ENCODE measurements around the gene GPR146.
A peak's percentile ranks its signal among the peaks of the same experiment; 100 is the strongest.

The GPR146 gene

GRCh38 chr7:1012004-1012715 lies 32.2 kb upstream of the GPR146 start:
- DNase-seq: no peak

DNA sequence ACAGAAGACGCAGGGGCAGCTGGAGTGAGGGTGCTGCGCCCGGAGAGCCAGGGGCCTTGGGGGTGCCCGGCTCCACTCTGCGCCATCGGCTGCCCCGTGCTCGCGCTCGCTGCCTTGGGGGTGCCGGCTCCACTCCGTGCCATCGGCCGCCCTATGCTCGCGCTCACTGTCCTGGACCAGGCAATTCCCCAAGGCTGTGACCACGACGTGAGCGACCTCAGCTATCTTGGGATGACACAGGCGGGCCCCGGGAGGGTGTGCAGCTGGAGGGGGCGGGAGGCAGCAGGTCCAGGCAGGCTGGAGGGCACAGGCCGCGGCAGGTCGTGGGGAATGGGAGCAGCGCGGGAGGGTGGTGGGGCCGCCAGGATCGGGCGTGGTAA lies 31.6 kb upstream of the GPR146 start:
- DNase-seq: no peak

- no peak for DNase-seq
Measured at GRCh38 chr7:1013581-1013980, 30.8 kb upstream of the GPR146 start.

- no peak for DNase-seq
Measured at GRCh38 chr7:1014681-1015080, 29.7 kb upstream of the GPR146 start.

DNA sequence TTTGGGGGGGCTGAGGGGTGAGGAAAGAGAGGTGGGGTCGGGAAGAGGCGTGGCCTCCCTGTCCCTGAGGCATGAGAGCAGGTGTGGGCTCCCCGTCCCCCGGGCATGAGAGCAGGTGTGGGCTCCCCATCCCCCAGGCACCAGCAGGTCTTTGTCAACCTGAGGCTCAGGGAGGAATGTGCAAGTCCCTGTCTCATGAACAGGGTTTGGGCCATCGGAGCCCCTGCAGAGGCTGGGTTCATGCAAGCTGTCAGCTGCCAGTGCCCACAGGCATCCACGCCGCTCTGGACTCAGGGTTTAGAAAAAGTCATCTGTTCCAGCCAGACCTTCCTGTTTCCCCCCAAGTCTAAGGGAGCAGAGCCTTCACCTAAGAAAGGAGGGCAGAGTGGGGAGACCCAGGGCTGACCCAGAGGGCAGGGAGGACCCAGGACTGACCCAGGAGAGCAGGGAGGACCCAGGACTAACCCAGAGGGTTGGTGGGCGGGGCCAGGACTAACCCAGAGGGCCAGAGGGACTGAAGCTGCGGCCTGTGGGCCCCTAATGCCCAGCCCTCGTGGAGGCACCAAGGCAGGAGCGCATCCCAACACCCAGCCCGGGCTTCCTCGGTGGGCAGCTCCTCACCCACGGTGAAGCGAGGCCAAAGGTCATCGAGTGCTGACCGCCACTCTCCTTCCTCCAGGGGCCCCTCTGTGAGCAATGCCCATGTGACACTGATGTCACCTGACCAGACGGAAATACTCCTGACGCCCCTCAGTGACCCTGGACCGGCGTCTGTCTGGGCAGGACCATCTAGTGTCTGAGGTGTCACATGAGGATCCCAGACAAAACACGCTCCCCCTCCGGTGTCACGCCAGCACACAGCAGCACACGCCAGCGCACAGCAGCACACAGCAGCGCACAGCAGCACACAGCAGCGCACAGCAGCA lies 28.9 kb upstream of the GPR146 start:
- DNase-seq: no peak

DNA sequence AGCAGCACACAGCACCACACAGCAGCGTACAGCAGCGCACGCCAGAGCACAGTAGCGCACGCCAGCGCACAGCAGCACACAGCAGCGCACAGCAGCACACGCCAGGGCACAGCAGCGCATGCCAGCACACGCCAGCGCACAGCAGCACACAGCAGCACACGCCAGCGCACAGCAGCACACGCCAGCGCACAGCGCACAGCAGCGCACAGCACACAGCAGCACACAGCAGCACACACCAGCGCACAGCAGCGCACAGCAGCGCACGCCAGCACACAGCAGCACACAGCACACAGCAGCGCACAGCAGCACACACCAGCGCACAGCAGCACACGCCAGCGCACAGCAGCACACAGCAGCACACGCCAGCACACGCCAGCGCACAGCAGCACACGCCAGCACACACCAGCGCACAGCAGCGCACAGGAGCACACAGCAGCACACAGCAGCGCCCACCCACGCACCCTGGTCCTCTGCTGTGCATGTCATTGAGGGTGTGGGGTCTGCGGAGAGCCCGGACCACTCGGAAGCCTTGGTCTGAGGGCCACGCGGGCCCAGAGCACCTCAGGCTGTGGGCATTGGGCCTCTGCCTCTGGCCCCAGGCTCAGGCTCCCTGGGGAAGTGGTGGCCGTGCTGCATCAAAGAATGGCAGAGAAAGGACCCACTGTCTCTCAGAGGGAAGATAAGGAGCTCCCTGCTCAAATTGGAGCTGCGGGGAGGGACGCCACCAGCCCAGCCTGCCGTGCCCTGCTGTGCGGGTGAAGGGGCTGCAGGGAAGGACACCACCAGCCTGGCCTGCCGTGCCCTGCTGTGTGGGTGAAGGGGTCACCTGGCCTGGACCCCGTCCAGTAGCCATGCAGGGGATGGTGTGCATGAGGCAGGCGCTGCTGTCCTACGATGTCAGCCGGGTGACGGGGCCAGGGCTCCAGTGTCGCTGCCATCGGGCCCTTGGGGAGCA lies 27.5 kb upstream of the GPR146 start:
- no peak for DNase-seq

- no peak for DNase-seq
Measured at GRCh38 chr7:1017586-1018333, 26.6 kb upstream of the GPR146 start.

DNA sequence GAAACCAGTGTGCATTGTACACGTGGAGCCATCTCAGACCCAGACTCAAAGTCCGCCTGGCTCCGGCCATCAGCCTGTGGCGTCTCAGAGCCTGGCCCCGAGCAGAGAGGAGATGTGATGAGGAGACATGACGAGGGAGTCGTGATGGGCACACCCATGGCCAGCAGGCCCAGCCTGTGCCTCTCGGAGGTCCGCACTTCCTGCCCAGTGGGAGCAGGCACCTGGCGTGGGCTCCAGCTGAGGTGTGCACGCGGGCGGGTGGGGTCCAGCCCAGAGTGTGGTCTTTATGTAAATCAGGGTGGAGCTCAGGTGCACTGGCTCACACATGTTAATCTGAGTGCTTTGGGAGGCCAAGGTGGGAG lies 26.0 kb upstream of the GPR146 start:
- no peak for DNase-seq

GRCh38 chr7:1019255-1019785 lies 25.0 kb upstream of the GPR146 start:
- no peak for DNase-seq

DNA sequence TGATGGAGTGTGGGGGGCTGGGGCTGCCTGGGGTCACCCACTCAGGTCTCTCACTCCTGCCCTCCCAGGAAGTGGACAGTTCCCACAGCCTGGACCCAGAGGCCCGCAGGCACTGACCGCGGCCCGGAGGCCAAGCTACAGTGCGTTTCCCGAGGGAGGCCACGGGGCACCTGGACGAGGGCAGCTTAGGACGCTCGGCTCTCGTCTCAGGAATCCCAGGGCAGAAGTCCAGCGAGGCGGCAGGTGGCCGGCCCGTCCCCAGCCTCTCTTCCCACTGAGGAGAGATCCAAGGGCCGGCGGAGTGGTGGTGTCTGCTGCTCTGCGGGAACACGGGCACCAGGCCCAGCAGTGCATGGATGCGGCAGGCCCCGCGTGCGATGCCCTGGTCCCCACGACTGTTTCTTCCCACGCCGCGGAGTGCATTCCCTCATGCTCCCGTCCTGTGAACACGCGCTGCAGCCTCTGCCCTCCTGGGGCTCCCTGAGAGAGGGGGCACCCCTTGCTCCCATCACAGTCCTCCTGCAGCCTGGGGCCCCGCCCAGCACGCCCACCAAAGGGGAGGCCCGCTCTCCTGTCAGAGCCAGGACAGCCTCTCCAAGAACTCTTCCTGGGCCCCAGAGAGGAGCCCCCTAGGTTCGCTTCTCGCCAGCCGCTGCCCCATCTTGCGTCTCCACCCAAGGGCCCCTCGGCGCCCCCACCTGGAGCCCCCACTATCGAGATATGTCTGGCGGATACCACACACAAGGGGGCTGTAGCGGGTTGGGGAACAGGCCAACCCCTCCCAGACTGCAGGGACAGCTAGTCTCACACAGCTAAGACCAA lies 24.3 kb upstream of the GPR146 start:
- no peak for DNase-seq

DNA sequence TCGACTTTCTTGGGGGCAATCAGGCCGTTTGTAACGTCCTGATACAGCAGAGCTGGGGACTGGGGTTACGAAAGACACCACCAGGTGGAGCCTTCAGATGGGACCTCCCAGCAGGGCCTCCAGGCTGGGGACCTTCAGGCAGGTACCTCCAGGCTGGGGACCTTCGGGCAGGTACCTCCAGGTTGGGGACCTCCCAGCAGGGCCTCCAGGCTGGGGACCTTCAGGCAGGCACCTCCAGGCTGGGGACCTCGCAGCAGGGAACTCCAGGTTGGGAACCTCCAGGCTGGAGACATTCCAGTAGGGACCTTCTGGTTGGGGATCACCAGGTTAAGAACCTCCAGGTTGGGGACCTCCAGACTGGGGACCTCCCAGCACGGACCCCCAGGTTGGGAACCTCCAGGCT lies 23.5 kb upstream of the GPR146 start:
- no peak for DNase-seq

- no peak for DNase-seq
Measured at GRCh38 chr7:1021366-1021765, 23.0 kb upstream of the GPR146 start.

GRCh38 chr7:1021931-1022330 lies 22.4 kb upstream of the GPR146 start:
- no peak for DNase-seq

DNA sequence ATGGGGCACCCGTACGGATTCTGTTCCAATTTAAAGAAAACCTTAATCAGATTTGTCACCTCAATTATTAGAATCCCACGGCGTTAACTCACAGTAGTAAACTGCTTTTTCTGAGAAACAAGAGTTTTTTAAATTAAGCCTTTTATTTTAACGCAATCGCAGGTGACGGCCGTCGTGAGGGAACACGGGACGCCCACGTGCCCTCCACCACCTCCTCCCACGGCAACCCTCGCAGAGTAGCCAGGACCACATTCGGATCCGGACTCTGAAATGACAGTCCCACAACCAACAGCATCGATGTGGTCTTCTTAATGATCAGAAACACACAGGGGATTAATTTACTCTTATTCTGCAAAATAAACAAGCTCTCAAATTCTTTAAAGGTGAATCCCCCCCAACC lies 22.0 kb upstream of the GPR146 start:
- no peak for DNase-seq

DNA sequence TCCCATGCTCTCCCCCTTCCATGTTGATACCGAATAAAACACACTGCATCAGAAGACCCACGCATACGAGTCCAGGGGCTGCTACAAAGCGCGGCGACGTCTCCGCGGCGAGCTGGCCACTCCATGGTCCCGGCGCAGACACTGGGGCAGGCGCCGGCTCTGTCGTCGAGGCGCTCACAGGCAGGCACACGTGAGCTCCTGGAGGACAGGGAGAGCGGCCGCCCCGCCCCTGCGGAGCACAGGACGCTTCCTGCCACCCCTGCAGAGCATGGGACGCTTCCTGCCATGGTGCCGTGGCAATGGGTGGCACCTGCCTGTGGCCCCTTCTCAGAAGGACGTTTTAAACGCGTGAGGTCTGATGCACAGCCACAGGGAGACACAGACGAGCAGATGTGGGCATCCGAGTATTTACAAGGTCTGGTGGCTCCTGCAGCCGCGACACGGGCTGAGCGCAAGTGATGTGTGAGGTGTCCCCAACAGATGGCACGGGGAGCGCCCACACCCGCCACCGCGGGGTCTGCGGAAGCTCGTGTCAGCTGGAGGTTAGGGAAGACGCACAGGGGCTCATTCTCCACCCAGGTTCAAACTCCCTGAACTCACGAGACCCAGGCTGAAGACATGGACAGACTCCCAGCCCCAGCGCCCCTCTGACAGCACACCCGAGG lies 21.4 kb upstream of the GPR146 start:
- no peak for DNase-seq

GRCh38 chr7:1024331-1024841 lies 20.0 kb upstream of the GPR146 start:
- DNase-seq: no peak

- DNase-seq: no peak
Measured at GRCh38 chr7:1024876-1025742, 19.2 kb upstream of the GPR146 start.

GRCh38 chr7:1025743-1026581 lies 18.4 kb upstream of the GPR146 start:
- DNase-seq: peak; percentile 49
